HG02973 (cell line): ENCODE measurements around the gene SMYD3.
"Not testable (repeated sequence)": the region's sequence is repeated elsewhere in the genome, so short reads cannot be mapped to it uniquely, and the experiment has no call there.

Experiments
- ATAC-seq: cut with Tn5 transposase; IDR thresholded peaks from one replicate; pipeline ENCODE4 v1.9.1; 2021; ENCODE audit warnings: moderate library complexity; ENCODE audit not compliant: unreplicated experiment

Gene SMYD3

DNA sequence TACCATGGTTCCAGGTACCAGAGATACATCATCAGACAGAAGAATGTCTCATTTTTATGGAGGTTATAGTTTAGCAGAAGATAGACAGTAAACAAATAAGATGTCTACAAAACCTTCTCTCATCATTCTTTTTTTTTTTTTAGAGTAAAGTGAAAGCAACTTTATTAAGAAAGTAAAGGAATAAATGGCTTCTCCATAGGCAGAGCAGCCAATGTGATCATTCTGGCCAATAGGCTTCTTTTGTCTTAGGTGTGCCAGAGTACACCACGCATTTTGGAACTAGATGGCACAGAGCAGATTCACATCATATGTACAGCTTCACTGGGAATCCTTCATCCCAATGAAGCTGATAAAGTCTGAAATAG is 428.2 kb downstream of the SMYD3 start:
- no peak for ATAC-seq

DNA sequence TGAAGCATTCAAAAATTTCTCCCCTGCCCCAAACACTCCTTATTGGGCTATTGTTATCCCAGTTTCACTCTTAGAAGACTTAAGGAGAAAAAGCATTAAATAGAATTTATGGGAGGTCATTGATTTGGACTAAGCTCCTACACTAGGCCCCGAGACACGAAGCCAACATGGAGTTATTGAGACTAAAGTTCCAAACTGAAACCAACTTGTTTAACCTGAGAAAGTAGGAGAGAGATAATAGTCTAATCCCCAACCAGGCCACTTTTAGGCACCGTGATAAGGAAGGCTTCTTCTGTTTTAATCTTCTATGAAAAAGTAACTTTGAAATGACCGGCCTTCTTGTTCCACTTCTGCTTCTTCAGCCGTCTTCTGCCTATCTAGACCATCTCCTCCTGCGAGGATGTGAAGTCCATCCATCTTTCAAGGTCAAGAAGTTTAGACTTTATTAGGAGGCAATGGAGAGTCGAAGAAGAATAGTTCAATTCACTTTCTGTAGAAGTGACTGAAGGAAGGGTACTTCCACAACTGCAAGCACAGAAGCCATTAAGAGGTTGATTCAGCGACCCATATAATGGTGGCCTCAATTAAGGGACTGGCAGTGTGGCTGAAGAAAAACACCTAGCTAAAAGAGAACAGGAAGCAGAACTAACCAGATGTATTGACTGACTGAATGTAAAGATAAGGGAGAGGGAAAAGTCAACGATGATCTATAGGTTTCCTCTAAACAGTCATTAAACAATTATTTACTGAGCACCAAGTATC is 428.8 kb downstream of the SMYD3 start:
- ATAC-seq = no peak

DNA sequence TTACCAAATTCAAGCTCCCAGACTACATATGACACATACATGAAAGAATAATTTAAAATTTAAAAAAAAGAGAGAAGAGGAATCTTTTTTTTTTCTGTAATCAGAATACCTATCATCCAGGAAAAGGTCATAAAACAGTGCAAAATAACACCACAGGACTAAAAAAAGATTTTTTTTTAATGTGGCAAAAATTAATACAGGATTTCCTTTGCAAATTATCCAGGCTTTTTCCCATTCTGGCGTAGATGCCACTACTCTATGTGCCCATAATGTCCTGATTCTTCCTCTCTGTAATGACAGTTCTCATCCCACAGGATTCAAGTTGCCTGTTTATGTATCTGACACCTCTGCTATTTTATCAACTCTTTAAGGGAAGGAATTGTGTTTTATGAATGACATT is 429.6 kb downstream of the SMYD3 start:
- no peak for ATAC-seq

DNA sequence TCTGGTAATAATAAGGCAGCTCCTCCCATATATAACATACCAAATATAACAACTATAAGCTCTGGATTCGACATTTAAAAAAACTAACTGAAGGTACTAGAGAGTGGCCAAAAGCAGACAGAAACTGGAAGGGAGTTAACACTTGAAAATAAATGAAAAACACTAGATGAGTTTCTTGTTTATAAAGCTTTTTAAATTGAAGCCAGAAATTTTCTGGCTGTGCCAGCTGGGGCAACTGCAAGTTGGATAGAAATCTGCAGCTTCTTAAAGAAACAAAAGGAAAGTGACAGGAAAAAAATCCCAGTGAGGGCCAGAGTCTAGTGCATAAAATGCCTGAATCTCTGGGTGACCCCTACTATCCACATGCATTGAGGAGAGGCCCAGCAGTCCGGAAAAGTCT is 432.7 kb downstream of the SMYD3 start:
- no peak for ATAC-seq

DNA sequence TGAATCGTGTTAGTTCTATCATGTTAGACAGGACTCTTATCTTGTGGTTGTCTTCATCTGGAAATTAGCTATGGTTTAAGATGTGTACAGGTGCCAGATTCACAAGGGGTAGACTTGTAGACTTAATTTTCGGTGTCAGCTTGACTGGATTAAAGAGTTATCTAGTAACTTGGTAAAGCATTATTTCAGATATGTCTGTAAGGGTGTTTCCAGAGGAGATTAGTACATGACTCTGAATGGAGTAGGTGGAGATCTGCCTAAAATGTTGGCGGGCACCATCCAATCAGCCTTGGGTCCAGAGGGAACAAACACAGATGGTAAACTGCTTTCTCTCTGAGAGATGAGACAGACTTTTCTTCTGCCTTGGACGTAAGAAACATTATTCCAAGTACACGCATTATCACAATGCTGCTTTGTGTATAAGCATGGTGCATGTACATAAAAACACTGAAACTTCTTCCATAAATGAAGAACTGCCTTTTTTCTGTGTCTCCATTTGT is 434.6 kb downstream of the SMYD3 start:
- ATAC-seq = no peak

DNA sequence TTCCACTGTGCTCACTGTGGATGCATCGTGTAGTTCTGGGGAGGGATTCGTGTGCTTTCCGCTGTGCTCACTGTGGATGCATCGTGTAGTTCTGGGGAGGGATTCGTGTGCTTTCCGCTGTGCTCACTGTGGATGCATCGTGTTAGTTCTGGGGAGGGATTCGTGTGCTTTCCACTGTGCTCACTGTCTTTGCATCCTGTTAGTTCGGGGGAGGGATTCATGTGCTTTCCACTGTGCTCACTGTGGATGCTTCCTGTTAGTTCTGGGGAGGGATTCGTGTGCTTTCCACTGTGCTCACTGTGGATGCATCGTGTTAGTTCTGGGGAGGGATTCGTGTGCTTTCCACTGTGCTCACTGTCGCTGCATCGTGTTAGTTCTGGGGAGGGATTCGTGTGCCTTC is 435.1 kb downstream of the SMYD3 start:
- not testable (repeated sequence) for ATAC-seq

DNA sequence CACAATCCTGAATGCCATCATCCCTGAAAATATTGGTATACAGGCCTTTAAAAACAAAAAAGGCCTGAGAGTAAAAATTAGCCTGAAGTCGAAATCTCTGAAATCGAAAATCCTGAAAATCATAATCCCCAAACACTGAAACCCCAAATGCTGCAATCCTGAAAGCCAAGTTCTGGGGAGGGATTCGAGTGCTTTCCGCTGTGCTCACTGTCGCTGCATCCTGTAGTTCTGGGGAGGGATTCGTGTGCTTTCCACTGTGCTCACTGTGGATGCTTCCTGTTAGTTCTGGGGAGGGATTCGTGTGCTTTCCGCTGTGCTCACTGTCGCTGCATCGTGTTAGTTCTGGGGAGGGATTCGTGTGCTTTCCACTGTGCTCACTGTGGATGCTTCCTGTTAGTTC is 435.5 kb downstream of the SMYD3 start:
- not testable (repeated sequence) for ATAC-seq

DNA sequence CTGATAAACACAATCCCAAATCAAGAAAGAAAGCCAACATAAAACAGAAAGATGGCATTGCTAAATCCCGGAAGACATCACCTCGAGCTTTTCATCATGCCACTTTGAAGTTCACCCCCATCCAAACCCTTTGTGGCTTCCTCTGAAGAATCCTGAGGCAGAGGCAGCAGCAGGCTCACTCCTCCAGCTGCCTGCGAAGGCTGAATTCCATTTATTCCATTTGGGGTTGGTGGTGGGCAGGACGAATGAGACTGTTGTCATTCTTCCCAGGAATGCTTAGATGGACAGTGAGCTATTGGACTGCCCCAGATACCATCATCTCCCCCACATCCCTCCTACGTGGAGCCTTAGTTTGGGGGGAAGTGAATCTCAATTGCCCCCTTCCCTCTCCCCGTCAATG is 437.5 kb downstream of the SMYD3 start:
- ATAC-seq = no peak

DNA sequence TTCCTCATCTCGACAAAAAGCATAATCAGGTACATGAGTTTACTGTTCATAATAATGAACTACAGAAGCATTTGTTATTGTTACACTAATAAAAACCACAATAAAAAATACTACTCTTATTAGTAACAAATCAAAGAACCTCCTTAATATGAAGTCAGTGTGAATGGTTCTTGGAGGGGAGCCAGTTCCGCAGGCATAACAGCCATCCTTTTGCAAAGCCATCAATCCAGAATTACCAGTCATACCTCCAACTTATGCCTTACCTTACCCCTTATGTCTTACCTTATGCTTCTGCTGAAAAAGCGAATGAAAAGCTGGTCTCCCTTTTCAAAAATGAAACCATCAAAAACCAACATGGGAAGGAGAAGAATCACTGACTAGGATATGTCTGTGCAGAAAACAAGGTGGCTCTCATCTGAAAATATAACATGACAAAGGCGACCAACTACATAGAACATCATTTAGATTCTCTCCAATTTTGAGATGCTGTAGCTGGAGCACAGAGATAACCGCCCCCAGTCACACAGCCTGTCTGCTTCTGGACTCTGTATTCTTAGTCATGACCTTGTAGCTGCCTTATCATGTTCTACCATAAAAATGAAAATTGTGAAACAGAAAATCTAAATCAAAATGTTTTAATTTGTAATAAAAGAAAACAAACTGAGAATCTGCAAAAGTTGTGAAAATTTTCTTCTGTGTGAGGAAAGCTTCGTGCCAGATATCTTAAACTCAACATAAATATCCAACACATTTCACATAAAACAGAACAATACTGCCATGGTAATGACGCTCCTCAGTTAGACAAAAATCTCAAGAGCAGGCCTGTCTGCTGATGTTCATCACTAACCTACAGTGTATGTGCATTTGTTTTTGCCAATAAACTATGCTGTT is 438.2 kb downstream of the SMYD3 start:
- ATAC-seq = no peak

DNA sequence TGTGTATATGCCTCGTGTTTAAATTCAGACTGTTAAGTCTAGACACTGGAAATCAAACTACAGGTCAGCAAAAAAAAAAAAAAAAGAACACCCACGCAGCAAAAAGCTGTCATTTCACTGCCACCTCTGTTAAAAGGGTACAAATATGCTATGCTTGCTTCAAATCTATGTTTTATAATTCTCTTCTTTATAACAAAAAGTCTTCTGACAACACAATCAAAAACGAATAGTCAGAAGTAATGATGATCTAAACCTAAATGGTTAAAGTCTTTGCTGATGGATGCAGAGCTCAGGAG is 438.9 kb downstream of the SMYD3 start:
- ATAC-seq = no peak

DNA sequence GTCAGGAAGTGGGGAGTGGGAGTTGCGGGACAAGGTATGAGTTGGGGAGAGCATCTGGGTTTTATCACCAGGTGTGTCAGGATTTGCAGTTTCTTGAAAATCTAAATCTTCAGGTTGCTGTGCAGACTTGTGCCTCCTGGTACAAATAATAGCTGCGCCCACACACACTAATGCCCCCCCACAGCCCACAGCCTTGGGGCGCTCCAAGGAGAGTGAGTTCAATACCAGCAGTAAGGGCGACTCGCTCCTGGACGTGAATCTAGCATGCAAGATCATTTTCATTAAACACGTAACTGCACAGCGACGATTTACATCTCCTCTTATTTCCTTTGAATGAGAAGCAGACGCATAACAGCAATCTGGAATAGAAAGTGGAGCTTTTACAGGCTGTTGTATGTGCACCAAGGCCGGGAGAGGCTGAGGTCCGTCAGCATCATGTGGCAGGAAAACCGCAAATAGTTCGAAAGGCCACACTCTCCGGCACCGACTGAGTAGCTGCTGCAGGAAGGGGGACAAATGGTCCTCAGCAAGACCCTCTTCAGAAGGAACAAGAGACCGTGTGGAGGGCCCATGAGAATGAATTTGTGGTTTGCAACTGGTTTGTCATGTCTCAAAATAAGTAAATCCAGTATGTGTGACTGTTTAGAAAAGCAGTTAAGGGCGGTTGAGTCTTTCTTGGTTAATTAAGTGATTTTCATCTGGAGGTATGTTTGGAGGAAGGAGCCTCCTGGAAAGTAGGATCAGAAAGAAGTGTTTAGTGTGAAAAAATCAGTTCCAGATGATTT is 439.5 kb downstream of the SMYD3 start:
- ATAC-seq = peak; percentile 70

DNA sequence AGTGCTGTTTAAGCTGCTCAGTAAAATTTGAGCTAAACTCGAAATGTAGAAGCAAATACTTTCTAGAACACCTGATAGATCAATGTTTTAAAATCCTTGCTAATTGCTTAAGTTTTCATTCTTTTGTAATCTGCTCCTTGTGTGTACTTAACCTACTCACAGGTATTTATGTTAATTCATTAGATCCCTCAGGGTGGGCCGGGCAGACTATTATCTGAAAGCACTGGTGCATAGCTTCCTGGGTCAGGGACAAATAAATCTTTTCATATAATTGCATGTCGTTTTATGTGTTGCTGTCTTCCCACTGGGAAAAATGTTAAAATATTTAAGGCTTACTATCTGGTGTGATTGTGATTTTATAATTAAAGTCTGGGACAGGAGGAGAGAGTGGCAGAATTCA is 440.5 kb downstream of the SMYD3 start:
- no peak for ATAC-seq

DNA sequence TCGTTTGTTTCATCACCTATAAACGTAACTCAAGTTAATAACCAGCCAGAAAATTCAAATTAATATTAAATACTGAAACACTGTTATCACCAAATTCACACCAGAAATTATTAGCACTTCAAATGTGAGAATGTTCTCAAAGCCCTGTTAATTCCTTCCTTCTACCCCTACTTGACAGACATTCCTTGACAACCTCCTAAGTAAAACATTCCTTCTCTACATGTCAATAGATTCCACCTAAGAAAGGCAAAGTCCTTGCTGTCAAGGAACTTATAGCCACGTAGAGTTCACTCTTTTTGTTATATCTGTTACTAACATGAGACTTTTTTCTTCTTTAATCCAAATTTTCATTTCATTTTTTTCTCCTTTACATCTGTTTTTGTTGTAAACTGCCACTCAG is 441.5 kb downstream of the SMYD3 start:
- ATAC-seq = no peak

DNA sequence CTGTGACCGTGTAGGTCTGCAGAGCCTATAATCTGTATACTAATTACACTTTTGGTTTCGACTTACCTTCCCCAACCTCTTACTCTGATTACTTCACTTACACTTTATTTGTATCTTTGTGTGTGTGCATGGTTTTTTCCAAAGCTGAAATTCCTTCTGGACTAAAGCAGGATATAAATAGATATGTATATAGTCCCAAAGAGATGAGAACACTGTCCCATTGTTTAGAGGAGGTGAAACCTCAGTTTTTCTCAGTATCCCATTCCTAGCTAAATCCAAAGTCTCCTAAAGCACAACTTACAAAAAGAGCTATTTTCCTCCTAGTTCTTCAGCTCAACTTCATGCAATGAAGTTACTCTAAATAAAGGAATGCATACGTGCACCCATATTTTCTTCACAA is 442.2 kb downstream of the SMYD3 start:
- no peak for ATAC-seq

DNA sequence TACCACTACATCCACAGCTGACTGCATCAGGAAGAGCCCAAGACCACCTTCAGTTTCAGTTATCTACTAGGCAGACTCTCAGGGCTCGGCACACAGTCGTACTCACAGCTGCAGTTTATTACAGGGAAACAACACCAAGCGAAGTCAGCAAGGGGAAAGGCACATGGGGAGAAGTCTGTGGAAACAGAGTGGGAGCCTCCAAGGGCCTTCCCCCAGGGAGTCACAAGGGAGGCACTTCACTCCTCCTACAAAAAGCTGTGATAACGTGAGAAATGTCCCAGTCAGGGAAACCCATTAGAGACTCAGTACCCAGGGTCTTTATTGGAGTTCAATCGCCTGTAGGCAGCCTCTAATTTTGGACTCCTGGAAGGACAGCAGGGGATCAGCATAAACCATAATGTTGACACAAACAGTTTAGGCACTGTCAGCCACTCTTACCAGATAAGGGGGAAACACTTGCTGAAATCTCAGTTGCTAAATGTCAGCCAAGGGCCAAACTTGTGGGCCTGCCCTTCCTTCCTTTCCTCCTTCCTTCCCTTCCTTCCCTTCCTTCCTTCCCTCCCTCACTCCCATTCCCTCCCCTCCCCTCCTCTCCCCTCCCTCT is 444.0 kb downstream of the SMYD3 start:
- no peak for ATAC-seq

DNA sequence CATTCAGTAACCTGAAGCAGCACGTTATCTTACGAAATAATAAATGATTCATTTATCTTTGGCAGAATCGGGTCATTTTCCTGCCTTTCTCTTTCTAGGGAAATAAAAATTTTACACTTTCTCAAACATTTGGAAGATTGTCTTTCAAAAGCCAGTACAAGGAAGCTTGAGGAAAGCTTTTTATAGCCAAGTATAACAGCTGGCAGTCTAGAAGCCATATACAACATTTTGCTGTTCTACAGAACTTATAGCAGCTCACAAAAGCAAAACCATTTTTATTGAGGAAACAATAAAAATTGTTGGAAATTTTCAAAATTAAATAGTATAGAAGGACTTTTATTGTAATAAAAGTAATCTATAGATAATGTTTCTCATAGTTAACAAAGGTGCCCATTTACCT is 448.6 kb downstream of the SMYD3 start:
- no peak for ATAC-seq

DNA sequence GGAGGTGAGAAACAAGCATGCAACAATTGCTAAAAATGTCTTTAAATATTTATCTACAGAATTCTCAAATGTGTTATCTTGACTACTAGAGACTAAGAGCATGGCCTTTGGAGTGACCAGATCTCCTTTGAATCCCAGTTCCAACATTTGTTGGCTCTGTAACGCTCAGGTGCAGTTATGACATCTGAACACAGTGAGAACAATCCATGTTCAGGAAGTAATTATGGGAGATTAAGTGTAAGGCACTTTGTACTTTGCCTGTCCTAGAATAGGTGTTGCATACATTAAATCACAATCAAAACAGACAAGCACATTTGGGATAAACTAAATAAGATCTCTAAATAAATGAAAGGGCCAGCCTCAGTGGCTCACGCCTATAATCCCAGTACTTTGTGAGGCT is 454.5 kb downstream of the SMYD3 start:
- ATAC-seq = no peak

DNA sequence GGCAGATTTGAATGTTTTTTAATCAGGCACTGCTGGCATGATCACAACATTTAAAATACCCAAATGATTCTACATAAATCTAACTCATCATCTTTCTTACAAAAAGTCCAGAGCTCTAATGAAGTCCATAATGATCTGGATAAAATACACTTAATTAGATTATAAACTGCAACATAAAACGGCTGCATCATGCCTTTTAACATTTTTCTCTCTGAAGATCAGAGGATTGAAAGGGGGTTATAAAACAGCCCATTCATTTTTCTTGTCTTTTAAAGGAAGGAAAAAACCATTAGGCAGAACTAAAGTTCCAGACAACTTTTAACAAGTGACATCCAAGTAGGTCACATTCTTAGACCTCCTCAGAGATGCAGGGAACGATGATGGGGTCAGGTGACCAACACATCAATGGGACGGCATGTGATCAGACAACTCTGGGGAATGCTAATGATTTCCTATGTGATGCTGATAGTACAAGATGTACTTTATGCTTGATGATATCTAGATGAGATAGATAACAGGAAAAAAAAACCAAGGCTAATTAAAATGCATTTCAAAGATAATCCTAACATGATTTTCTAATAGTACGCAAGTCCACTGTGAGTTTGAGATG is 455.1 kb downstream of the SMYD3 start:
- no peak for ATAC-seq

DNA sequence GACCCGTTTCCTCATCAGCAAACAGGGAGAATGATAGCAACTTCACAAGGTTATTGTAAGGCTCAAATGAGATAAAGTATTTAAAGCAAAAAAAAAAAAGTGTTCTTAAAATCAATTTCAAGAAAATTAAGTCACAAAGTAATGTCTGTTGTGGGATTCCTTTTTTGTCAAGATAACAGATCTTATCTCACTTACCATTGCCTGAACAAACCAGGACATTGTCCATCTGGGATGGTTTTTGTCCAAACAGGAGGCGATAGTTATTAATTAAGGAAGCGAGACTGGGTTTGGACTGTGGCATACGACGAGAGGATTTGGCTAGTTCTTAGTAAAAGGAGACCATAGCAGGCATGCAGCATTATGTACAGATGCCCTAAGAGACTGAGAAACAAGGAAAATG is 458.4 kb downstream of the SMYD3 start:
- no peak for ATAC-seq

DNA sequence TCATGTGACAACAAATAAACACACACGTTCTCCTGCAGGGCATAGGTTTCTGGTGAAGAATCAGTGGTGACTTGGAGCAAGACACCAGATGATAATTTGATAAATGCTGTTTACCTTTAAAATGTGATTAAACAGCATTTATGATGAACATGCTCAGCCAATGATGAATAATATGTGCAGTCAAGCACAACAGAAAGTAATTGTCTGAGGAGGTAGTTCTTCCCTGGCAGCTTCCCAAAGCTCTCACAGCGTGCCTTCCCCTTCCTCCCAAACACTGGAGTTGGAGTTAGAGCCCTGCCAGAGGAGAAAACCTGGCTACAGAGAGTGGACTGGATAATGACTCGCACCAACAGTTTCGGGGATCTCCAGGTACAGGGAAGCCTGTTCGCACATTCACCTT is 463.5 kb downstream of the SMYD3 start:
- no peak for ATAC-seq

DNA sequence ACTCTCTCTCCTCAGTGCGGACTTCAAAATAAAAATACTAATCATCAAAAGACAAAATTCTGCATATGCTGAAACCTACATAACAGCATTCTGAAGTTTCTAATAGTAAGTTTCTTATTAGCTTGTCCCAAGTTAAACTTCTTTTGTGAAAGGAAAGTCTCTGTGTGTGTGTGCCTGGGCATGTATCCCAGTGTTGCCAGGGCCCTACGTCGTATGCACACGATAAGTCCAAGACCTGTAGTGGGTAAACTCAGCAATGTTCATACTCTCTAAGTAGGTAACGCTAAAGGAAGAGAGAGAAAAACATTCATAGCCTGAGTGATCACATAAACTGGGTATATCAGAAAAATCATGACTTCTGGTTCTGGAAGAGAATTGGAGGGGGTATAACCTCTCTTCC is 465.7 kb downstream of the SMYD3 start:
- no peak for ATAC-seq
